Activated CD8-positive, alpha-beta memory T cell treated with anti-CD3 and anti-CD28 coated beads for 48 hours (primary cell): ENCODE data around the gene FAM72A.
"Not testable (repeated sequence)": the region's sequence is repeated elsewhere in the genome, so short reads cannot be mapped to it uniquely, and the experiment has no call there.

Experiments used
- DNase-seq, 3 experiments: peaks; one replicate each; pipeline ENCODE4 v3.0.0-alpha.2; 2020; ENCODE audit warnings: low read depth in 2 of 3, low spot score in 2 of 3

The FAM72A gene

DNA sequence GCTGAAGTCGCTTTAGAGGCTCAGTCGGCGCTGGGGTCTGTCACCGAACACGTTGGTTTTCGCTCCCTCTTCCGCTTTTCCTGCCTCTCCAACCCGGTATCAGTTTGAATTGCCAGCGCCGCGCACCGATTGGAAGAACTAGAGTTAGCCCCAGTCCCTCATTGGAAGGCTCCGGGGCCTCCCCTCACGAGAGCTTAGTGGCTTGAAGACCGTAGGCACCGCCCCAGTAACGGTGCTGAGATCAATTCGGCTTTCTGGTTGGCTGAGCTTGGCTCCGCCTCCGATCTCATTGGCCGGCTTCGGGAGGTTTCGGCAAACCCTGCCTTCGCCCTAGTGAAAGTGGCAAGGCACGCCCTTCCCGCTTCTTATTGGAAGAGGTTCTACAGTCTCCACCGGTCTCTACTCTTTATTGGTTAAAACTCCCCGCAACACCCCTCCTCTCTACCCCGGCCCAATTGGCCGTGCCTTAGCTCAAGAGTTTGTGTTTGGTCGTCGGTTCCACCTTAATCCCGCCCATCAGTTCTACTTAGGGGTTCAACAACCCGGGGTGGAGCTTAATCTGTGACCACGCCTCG, at the start of gene FAM72A:
TSS of gene FAM72A (minus strand) at position 51 of the 575 bp plus-strand sequence. CDS start 814 bp downstream, outside the sequence.
- peak; percentile 64 to 89 (median 78) for DNase-seq

DNA sequence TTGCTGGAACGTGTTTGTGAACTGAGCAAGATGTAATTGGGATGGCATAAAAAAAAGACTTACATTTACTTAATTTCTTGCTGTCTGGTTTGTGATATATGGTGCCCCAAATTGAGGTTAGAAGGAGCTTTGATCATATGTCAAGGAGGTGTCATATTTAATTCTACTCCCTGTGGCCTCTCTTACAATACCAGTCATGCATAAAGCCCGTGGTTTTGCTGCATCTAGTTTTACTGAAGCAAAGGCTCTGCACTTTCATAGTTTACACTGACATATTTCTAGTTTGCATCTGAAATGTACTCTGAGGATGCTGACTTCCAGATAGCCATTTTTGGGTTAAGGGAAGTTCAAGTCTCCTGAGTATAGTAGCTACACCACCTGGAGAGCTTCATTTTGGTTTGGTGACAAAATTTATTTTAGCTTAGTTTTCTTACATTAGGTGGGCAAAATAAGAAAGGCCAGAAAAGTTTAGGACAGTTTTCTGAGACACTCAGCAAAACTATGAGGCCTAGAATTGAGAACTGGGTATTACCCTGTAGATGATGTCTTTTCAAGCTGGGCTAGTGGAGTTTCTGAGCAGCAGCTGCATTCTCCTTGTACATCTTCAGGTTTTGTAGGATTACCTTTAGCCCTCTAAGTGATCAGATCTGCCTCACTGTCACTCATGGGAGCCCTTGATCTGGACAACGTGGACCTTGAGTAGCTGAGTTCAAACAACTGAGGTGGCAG, 48.5 kb upstream of the FAM72A start:
- not testable (repeated sequence) for DNase-seq

GRCh38 chr1:206246129-206246886, 43.7 kb upstream of the FAM72A start:
- DNase-seq = not testable (repeated sequence)

DNA sequence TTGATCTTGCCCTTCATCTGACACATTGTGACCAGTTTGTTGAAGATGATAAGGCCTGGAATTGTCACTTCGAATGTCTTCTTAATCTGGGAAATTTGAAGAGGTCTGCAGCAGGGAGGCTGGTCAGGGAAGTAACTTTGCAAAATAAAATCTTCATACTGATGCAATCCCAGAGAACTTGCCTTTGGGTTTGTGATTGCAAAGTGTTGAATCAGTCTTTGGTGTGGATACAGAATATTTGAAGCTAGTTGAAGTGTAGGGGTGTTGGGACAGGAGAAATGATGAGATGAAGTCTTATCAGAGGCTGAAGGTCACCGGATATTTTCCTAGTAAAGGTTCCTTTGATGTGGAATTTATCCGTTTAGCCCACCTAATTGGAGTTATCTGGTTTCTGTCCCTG, 42.8 kb upstream of the FAM72A start:
- DNase-seq = not testable (repeated sequence)

GRCh38 chr1:206243335-206243734, 40.7 kb upstream of the FAM72A start:
- DNase-seq = not testable (repeated sequence)

GRCh38 chr1:206240288-206240687, 37.6 kb upstream of the FAM72A start:
- DNase-seq = not testable (repeated sequence)

DNA sequence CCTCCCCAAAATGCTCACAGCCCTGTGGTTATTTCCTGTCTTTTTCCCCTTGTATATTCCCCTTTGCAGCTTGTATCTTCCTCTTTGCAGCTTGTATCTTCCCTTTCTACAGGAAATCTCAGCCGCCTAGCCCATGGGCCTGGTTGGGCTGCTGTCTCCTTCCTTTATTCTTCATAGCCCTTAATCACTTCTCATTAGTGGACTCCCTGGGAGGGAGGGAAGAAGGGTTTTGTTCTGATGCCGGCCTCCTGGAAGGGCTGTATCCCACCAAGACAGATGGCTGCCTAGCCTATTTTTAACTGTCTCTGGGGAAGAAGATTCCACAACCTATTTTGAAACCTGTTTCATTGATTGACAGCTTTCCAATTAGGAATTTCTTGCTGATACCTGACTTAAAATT, 32.6 kb upstream of the FAM72A start:
- DNase-seq = not testable (repeated sequence)

GRCh38 chr1:206234189-206234916, 31.7 kb upstream of the FAM72A start:
- DNase-seq = not testable (repeated sequence)

GRCh38 chr1:206232970-206233645, 30.5 kb upstream of the FAM72A start:
- DNase-seq = not testable (repeated sequence)

GRCh38 chr1:206231989-206232388, 29.4 kb upstream of the FAM72A start:
- DNase-seq = not testable (repeated sequence)

GRCh38 chr1:206229286-206229685, 26.6 kb upstream of the FAM72A start:
- DNase-seq = not testable (repeated sequence)

DNA sequence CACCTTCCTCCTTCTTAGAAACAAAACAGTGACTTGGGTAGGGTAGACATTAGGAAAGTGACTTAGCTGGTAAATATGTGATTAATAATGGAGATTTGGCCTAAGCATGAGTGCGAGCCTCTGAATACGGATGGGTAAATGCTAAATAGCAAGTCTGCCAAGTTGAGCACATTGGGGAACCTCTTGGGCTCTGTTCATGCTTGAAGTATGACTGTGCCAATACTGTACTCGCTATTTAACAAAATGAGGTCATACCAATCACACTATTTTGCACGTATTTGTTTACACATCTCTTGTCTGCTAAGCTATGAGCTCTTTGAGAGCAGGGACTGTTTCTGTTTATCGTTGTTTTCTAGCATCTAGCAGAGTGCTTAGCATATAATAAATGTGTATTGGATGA, 24.2 kb upstream of the FAM72A start:
- not testable (repeated sequence) for DNase-seq

DNA sequence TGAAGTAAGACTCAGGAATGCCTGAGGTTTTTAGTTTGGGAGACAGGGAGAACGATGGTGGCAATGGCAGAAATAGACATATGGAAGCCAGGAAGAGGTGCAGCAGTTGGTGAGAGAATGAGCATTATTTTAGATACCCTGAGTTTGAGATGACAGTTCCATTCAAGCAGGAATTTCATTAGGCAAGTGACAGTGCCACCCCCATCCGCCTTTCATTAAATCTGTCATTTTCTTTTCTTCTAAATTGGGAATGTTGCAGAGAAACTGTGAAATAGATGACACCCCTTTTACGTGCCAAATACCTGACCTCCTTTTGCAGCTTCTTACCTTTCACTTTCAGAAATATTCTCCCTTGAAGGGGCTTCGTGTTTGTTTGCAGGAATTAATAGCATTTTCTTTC, 22.7 kb upstream of the FAM72A start:
- not testable (repeated sequence) for DNase-seq

DNA sequence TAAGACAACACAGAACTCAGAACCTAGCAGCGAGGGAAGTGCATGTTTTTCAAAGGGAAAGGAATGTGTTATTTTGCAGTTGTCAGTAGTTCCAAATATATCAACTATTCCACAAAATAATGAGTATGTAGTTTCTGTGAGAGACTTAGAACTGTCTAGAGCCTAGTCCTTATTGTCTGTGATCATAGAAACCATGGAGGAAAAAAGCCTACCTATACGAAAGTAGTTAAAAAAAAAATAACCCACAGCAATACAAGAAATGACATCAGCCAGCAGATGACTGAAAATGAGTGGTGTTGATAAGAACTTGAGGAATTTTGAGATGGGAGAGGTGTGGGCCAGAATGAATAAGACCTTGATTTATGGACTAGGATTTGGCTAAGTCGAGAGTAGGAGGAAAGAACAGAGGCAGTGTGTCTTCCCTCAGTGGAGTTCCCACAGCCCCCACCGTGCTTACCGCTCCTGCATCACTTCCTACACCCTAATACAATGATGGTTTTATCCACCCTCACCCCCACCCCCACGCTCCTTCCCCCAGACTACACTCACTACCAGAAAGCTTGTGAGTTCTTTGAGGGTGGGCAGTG, 21.6 kb upstream of the FAM72A start:
- DNase-seq = not testable (repeated sequence)

DNA sequence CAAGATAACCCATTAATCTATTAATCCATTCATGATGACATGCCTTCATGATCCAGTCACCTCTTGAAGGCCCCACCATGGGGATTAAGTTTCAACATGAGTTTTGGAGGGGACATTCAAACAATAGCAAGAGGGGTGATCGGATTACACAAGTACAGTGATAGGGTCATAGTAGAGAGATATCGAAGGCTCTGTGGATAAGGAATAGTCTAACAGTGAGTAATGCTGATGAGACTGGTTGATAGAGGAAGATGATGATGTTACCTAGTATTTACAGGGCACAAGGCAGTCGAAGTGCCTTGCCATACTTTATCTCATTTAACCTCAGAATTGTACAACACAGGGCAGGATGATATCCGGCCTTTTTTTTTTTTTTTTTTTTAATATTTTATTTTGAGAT, 18.9 kb upstream of the FAM72A start:
- not testable (repeated sequence) for DNase-seq

- DNase-seq = not testable (repeated sequence)
These were observed 17.8 kb upstream of the FAM72A start for GRCh38 chr1:206220332-206221000.

- not testable (repeated sequence) for DNase-seq
These were observed 17.1 kb upstream of the FAM72A start for GRCh38 chr1:206219514-206220331.

DNA sequence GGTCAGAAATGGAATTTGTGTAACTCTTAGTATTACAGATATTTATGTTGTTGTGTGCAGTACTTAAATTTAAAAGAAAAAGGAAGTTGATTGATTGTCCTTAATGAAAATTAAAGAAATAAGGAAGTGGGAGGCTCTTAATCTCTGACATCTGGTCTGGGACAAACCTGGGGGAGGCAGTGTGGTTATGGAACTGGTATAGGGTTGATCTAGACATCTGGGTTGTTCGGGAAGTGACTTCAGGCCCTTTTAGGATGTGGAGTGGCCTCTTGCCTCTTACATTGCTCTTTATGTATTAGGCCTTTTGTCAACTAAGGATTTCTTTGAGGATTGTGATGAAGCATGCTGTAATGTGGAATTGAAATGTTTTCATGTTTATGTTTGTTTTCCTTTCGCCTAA, 16.1 kb upstream of the FAM72A start:
- DNase-seq = not testable (repeated sequence)

GRCh38 chr1:206218285-206218684, 15.6 kb upstream of the FAM72A start:
- DNase-seq = not testable (repeated sequence)
